OCI-M2 (cell line): ENCODE measurements around the gene POGLUT3.
A peak's percentile ranks its signal among the peaks of the same experiment; 100 is the strongest.

Experiments used
- DNase-seq: peaks from one replicate; lab custom pipeline; 2025; ENCODE audit not compliant: unreplicated experiment; lab: John Stamatoyannopoulos, UW

Gene POGLUT3

DNA sequence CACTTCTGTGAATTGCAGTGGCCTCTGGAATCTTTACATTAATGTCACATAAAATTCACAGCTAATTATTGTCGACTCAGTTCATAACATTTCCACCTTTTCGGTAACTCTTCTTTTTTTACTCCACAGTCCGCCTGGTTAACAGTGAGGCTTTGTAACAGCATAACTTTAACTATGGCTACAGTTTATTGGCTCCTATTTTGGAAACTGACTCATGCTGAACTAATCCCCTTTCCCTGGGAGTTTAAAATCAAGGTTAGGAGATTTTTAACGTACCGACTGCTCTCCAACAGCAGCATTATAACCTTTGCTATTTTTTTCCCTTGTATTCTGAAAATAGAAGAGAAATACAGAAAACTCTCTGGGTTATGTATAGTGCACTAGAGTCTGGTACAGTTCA, 3.2 kb upstream of the POGLUT3 start:
- DNase-seq = no peak

- DNase-seq = no peak
Measured at GRCh38 chr11:108500721-108501120, 2.5 kb upstream of the POGLUT3 start.

DNA sequence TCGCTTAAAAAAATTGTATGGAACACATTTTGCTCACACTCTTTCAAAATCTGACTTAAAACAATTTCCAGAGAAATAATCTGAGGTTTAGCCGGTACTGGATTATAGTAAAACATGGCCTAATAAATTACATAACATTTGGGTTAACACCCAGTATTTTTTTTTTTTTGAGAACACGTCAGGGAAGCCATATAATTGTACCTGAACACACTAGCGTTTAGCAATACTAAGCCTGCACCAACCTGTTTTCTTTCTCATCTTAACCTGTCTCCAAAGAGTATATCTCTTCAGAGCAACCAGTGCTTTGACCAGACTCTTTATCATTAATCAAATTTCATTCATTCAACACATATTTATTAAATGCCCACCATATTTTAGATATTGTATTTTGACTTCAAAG, 2.0 kb upstream of the POGLUT3 start:
- no peak for DNase-seq

DNA sequence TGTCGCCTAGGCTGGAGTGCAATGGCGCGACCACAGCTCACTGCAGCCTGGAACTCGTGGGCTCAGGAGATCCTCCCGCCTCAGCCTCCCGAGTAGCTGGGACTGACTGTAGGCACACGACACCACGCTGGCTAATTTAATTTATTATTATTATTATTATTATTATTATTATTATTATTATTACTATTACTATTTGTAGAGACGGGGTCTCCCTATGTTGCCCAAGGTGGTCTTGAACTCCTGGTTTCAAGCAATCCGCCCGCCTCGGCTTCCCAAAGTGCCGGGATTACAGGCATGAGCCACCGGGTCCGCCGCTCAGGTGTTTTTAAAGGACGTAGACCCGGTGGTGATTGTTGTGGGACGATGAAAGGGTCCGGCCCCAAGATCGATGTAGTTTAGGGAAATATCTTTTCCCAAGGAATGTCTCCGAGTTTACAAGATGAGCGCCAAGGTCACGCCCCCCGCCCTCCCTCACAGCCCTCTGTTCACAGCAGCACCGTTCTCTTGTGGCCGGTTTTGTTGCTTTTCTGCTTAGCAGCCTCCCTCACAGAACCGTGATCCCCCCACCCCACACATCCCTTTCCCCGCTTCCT, 728 bp upstream of the POGLUT3 start:
- no peak for DNase-seq

GRCh38 chr11:108497317-108498045, 703 bp downstream of the POGLUT3 start:
- peak; percentile 25 for DNase-seq

GRCh38 chr11:108496643-108497256, 1.4 kb downstream of the POGLUT3 start:
- no peak for DNase-seq

DNA sequence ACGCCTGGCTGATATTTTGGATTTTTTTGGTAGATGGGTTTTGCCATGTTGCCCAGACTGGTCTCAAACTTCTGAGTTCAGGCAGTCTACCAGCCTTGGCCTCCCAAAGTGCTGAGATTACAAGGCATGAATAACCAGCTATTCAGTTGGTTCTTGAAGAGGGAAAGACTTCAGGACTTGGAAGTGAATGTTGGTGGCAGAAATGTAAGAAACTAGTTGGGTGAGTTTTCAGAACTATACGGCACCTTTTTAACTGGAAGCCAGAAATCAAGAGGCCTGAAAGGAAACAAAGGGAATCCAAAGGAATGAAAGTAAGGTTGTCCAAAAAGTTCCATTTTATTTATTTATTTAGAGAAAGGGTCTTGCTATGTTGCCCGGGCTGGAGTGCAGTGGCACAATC, 2.9 kb downstream of the POGLUT3 start:
- DNase-seq = no peak

GRCh38 chr11:108494182-108494581, 4.0 kb downstream of the POGLUT3 start:
- DNase-seq = no peak

- DNase-seq = no peak
Measured at GRCh38 chr11:108491936-108492335, 6.2 kb downstream of the POGLUT3 start.

GRCh38 chr11:108486828-108487227, 11.4 kb downstream of the POGLUT3 start:
- DNase-seq = no peak

- DNase-seq = no peak
Measured at GRCh38 chr11:108486331-108486730, 11.9 kb downstream of the POGLUT3 start.

DNA sequence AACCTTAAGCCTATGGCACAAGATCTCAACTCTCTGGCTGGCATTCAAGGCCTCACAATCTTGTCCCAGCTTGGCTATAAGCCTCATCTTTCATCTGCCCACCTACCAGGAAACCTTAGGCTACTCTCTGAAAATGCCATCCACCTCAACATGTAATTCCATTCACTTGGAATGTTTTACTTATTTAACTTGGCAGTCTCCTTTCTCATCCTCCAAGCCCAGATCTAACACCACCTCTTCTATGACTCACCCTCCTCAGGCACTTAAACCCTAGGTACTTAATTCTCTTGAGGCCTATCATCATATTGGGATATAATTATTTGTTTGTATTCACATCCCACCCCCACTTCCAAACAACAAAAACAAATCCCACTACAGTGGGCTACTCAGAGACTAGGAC, 15.0 kb downstream of the POGLUT3 start:
- no peak for DNase-seq

DNA sequence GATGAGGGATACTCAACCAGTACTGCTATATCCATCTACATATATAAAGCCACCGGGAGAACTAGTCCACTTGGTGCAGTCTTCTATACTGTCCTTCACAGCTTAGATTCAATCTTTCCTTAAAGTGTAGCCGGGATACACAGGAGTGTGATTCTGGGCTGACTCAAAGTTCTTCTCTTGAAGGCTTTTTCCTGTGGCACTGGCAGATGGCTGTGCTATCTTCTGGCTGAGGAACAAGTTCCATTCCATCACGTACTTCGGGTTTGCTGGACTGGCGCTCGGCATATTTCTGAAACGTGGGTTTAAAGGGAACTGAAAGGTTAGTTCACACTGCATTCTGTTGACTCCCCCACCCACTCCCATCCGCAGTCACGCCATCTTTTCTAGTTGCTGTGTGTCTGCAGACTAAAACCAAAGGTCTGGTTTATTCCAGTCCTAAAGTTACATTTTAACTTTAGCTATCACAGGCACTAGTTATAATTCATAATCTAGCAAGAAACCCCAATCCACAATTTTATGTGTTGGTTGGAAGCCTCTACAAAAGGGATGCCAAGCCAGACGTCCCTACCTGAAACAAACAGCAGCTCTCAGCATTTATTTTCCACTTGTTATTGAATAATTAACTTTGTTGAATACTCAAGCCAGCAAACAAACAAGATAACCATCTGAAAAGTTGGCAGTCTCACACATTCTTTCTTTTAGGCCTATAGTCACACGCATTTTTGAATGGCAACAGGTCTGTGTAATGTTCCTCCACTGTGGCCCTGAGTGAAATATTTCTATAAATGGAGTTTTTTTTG, 23.3 kb downstream of the POGLUT3 start:
- no peak for DNase-seq

DNA sequence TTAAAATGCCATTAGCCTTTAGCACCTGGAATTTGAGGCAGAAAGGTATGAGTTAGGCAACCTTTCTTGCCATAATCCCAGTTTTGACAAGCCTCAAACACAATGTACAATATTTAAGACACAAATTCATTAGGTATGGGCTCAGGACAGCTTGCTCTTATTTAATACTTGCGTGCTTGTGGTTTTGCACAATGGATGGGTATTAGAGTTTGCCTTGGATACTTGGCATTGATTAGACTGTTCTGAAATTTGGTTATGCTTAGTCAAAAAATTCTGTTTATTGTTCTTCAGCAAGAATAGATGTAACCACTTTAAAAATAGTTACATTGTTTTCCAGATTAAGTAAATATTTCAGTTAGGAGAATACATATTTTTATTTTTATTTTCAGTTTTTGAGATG, 25.5 kb downstream of the POGLUT3 start:
- no peak for DNase-seq

GRCh38 chr11:108468478-108468864, 29.7 kb downstream of the POGLUT3 start:
- no peak for DNase-seq

DNA sequence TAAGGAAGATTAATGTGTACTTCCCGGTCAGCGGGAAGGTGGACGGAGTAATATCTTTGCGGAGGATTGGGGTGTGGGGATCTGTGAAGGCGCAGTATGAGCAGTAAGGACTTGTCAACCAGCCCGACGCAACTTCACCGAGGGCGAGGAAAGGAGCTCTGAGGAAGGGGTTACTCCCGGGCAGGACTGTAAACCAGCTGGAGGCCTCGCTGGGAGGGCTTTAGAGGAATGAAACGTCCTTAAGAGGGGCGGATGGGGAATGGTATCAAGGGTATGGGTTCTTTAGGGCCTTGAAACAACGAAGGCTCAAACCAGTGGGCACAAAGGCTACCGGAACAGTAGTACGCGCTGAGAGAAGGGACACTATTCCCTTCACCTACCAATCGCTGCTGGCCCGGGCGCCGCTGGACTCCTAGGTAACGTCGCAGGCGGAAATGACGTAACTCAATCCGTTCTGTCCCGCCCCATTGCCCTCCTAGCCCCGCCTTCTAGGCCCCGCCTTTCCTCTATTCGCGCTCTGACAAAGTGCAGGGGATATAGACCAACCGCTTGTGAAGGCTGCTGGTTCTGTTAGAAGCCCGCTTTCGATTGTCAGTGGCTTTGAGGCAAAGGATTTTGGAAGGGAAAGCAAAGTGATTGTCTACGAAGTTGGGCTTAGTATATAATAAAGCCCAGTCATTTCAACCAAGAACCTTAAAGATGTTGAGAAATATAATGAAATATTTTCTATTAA, 30.9 kb downstream of the POGLUT3 start, which contains the start of gene C11orf65:
Gene C11orf65, minus strand, starts transcription at position 439 of the 733 bp plus-strand sequence. CDS start 5,970 bp downstream, outside the sequence.
- DNase-seq = peak; percentile 92

DNA sequence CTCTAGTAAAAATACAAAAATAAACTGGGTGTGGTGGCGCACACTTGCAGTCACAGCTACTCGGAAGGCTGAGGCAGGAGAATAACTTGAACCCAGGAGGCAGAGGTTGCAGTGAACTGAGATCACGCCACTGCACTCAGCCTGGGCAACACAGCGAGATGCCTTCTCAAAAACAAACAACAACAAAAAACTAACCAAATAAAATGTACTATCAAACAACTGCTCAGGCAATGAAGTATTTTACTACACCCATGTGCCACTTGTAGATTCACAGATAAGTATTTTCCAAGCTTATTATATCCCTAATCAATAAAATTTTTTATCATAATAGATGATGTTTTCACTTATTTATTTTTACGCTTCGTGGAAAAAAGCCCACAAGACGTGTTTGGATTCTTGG, 31.8 kb downstream of the POGLUT3 start:
- no peak for DNase-seq

DNA sequence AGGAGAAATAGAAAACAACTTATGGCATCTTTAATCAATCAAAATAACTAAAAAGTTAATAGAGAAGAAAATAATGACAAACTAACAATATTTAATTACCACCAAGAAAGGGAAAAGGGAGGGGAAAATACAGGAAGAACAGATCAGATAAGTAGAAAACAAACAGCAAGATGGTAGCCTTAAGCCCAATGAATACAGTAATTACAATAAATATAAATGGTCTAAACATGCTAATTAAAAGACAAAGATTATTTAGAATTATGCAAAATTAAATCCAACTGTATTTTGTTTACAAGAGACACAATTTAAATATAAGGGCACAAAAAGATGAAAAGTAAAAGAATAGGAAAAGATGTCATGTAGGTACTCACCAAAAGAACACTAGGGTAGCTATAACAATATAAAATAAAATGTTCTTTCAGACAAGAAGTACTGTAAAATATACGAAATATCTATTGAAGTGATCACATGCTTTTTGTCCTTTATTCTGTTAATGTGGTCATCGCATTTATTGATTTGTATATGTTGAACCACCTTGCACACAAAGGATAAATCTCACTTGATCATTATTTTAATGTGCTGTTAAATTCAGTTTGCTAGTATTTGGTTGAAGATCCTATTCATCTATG, 44.9 kb downstream of the POGLUT3 start:
- DNase-seq = no peak
